ENCODE measurements around the gene CD27.
"Not testable (repeated sequence)": the region's sequence is repeated elsewhere in the genome, so short reads cannot be mapped to it uniquely, and the experiment has no call there.

The CD27 gene

DNA sequence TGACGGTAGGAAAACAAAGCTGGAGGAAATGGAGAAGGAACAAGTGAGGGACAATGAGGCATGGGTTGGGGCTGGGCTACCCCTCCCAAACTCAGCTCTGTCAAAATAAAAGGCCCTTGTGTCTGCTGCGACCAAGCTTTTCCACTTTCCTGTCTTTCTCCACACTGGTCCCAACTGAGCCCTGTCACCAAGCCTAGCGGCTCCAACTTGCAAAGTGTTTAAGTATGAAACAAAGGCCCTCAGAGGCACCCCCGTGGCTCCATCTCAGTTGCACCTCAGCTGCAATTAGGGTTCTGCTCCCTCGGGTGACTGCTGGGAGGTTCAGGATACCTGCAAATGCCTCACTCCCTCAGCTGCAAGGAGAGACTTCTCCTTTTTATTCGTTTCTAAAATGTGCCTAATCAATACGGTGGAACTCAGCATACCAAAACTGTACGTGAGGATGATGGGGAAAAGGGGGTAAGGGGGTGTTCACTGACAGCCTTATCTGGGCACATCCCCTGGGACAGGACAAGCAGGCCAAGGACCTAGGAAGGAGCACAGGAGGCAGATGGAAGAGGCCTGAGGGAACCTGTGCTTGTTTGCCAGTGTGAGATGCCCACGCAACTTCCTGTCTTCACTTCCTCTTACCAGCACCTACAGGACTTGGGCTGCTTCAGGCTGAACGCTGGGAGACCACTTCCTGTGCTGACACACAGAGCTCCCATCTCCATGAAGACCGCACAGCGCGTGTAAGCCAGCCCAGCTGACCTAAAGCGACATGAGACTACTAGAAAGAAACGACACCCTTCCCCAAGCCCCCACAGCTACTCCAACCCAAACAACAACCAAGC, 16.9 kb downstream of the CD27 start:
- DNase-seq (ENCODE audit: low read depth), result peak; percentile 81

DNA sequence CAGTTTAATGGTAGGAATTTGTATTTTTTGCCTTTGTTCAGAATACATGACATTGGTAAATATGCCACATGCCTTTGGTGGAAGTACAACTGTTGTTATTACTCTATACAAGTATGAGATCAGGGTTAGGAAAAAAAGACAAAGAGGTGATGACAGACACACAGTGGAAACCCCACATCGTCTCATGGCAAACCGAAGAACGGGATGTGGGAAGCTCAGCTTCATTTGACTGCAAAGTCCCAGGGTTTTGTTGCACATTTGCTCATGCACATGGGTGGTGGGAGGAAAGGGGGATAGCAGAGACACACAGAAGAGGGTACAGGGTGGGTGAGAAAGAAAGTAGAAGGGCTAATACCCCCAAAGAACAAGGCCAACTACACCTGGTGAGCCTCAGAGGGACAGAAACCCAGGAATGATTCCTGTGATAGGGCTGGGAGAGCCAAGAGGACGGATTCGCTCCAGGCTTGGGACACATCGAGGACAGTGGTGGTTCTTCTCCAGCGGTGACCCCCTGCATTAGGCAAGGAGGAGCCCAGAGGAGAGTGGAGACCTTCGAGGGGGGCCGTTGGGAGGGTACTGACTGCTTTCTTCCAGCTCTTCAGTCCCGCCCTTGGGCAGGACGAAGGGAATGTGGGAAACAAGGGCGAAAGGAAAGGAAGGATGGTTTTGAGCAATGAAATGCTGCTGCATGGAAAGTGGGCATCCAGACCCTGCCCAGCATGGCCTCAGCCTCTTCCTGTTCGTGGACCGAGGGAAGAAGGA, 17.7 kb downstream of the CD27 start:
- DNase-seq (ENCODE audit: low read depth), result no peak

DNA sequence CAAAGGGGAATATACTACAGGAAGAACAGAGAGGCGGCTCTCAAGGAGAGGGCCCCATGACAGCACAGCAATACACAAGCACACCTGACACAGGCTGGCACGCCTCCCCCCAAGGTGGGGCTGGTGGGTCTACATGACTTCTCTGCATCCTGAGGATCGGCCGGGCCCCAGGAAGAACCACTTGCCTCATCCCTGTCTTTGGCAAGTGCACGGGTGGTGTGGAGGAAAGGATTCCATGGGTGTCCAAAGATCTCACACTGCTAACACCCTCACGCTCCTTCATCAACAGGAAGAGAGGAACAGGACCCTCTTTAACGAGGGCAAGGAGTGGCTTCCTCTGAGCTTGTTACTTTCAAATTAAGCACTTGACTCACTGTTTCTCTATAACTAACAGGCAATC, 18.5 kb downstream of the CD27 start:
- DNase-seq (ENCODE audit: low read depth), result no peak

DNA sequence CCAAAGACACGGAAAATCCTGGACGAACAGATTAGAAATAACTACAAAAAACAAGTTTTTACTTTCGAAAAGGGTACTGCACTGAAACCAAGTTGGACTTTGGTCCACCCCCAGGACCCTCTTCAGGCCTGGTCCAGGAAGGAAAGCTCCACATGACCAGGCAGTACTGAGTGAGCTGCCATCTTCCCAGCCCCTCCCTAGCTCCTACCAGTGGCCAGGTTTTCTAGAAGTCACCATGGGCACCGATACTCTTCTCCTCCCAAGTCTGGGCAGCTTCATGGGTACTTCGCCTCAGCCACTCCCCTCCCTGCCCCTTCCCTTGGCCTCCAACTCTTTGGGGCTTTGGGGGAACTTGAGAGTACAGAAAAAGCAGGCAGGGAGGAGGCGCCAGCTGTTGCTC, 19.1 kb downstream of the CD27 start:
- no peak for DNase-seq (ENCODE audit: low read depth)

DNA sequence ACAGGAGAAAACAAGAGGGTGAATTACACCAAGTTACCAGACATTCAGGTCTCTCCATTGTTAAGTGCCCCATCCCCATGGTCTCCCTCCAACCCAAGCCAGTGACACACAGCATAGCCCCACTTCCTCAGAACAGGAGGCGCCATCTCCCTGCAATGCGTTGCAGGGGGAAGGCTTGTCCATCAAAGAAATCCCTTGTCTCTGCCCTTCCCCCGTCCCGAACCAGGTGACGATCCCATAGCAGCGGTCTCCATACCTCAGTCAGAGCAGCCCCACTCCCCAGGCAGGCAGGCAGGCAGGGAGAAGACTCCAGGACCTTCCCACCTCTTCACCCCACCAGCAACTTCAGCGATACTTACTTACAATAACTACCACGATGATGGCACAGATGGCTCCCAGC, 19.8 kb downstream of the CD27 start:
- DNase-seq (ENCODE audit: low read depth), result no peak

DNA sequence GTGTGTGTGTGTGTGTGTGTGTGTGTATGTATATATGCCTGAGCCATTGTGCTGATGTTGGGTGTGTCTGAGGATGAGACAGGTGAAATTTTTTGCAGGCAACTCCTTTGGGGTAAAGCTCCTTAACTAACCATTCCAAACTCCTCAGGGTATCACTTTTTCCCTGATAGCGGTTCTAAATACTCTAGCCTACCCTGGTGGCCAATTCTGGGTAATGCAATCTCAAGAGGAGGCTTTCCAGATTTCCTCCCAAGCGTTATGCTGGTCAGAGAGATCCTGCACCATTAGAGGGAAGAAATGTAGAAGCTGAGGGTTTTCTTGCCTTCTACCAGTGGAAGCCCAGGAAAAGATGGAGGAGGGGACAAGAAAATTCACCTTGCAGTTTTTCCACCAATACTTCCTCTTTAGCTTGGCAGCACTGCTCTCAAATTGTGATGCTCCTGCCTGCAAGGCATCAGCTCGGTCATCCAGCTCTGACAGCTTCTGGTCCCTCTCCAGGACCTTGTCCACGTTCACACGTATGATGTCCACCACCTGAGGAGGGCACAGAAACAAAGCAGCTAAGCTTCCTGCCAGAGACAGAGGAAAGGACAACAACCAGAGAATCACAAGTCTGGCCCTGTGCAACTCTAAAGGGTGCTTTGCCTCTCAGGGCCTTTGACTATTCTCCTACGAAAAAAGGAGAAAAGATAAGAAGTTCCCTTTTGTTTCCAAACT, 20.9 kb downstream of the CD27 start:
- DNase-seq (ENCODE audit: low read depth), result no peak

DNA sequence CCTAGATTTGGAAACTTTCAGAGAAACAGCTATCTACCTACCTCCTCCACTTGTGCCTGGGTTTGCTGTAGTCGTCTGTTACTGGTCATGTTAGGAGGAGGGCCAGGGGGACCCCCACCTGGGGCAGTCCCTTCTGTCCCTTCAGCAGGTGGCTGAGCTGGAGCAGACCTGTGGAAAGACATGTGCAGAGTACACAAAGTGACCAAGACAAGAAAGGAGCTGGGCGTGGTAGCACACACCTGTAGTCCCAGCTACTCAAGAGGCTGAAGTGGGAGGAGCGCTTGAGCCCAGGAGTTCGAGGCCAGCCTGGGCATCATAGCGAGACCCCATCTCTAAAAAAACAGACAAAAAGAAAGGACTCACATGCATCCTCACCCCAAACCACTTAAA, 21.4 kb downstream of the CD27 start:
- DNase-seq (ENCODE audit: low read depth), result no peak

DNA sequence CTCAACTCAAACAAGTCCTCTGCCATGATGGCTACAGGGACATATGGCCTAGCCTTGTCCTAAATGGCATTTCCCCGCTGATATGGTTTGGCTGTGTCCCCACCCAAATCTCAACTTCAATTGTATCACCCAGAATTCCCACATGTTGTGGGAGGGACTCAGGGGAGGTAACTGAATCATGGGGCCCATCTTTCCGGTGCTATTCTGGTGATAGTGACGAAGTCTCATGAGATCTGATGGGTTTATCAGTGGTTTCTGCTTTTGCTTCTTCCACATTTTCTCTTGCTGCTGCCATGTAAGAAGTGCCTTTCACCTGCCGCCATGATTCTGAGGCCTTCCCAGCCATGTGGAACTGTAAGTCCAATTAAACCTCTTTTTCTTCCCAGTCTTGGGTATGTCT, 22.0 kb downstream of the CD27 start:
- DNase-seq (ENCODE audit: low read depth), result not testable (repeated sequence)

DNA sequence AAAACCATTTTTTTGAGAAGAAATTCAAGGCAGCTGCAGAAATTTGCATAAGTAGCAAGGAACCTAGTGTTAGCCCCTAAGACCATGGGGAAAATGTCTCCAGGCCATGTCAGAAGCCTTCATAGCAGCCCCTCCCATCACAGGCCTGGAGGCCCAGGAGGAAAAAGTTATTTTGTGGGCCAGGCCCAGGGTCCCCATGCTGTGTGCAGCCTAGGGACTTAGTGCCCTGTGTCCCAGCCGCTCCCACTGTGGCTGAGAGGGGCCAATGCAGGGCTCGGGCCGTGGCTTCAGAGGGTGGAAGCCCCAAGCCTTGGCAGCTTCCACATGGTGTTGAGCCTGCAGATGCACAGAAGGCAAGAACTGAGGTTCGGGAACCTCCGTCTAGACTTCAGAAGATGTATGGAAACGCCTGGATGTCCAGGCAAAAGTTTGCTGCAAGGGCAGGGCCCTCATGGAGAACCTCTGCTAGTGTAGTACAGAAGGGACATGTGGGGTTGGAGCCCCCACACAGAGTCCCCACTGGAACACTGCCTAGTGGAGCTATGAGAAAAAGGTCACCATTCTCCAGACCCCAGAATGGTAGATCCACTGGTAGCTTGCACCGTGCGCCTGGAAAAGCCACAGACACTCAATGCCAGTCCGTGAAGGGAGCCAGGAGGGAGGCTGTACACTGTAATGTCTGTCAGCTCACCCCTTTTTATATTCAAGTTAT, 23.0 kb downstream of the CD27 start:
- not testable (repeated sequence) for DNase-seq (ENCODE audit: low read depth)

DNA sequence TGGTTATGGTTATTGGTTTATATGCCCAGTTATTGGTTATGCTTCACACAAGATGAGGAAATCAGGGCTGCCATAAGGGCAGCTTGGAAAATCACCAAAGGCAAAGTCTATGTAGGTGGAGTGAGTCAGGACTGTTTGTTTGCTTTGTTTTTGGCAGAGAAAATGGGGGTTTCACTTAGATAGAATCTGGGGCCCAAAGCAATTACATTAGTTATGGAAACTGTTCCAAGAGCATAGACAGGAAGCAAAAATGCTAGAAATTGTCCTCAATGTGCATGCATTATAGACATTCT, 23.5 kb downstream of the CD27 start:
- no peak for DNase-seq (ENCODE audit: low read depth)

DNA sequence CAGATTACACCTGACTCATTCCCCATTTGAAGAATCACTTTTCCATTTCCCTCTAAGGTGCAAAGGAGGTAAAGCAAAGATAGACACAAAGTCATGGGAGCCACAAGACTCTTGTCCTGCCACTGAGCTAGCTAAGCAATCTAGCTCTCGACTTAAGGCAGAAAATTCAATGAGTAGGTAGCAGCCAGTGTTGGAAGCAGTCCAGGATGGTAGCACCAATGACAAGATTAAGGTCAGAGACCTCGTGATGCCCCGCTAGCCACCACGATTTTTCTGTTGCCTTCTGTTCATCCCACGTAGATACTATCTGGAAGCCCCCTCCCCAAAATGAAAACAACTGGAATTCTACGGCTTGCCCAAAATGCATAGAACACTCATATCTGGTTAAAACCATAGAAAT, 24.3 kb downstream of the CD27 start:
- DNase-seq (ENCODE audit: low read depth), result no peak

DNA sequence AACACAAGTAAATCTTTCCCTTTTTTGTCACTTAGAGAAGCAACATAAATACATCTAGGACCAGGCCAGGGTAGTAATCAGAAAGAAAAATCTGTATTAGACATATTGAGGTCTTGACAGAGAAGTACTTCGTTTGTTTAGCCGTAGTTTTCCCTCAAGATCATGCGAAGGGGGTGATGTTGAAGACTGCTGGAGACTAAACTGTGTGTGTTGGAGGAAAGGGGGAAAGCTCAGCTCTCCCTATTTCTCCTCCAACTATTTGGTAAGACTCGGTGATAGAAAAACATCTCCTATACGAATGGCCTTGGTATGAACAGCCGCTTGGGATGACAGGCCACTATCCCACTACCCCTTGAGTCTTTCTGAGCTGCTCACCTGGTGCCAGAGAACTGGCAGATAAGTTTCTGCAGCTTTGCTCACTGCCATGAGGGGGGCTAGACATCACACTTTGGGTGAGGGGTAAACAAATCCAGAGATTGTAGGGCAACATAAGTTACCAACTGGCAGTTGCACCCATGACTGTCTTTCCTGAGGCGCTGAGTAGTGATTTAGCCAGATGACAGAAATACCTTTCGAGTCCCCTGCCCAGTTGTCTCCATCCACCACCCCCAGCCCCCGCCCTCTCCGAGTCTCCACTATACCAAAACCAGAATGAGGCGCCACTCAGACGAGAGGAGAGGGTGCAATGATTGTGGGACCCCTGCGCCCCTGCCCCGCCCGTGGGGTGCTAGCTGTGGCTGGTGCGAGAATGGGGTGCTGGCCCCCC, 25.0 kb downstream of the CD27 start:
- DNase-seq (ENCODE audit: low read depth), result no peak

DNA sequence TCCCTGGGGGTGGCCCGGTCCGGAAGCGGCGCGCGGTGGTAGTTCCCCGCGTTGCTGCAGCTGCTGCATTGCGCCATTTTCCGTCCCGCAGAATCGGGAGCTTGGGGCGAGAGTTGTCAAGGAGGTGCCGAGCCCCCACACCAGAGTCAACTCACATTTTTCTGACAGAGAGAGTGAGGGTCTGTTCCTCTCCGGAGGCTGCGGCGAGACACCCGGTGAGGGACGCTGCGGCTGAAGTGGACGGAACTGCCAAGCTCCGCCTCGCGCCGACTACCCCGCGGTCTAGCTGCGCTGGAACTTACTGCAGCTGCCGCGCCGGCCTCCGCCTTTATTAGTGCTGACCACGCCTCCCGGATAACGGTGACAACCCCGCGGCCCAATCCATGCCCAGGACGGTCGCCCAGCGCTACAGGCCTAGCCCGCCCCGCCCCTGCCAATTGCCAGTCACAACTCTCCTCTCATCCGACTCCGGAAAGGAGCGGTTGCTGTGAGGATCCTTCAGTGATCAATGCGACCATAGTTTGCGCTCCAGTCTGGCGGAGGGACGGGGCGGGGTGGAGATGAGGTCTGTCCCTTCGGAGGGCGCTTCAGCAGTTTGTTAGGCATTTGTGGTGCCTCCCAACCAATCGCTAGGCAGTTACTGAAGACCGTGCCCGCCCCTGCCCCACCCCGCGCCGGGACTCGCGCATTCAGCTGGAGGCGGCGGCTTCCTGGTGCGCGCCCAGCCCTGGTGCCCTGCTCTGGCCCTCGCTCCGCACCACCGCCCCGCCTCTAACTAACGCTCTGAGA, 25.8 kb downstream of the CD27 start, which contains the start of gene VAMP1:
VAMP1 (minus strand) TSS at position 303 of the 789 bp plus-strand sequence; CDS start at position 157, 146 bp downstream.
- peak; percentile 85 for DNase-seq (ENCODE audit: low read depth)

DNA sequence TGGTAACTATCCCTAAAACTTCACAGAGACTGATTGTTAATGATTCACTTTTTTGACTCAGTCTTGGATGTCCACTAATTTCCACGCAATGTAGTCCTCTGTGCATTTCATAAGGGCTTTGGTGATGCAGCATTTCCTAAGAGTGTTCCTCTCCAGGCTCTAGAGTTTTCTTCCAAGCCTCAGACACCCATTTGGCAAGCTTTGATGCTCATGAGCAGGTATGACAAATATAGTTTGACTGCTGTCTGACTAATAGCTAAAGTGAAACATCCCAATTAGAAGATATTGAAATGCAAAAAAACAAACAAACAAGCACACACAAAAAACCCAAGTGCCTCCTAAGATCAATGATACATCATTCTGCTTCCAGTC, 27.2 kb downstream of the CD27 start:
- DNase-seq (ENCODE audit: low read depth), result no peak

DNA sequence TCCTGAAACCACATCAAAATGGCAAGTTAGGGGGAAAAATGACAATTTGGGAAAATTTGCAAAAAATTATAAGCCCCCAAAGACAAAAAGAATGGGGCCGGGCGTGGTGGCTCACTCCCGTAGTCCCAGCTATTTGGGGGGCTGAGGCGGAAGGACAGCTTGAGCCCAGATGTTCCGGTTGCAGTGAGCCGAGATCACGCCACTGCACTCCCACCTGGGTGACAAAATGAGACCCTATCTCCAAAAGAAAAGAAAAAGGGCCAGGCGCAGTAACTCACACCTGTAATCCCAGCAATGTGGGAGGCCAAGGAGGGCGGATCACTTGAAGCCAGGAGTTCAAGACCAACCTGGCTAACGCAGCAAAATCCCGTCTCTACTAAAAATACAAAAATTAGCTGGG, 27.7 kb downstream of the CD27 start:
- DNase-seq (ENCODE audit: low read depth), result no peak

DNA sequence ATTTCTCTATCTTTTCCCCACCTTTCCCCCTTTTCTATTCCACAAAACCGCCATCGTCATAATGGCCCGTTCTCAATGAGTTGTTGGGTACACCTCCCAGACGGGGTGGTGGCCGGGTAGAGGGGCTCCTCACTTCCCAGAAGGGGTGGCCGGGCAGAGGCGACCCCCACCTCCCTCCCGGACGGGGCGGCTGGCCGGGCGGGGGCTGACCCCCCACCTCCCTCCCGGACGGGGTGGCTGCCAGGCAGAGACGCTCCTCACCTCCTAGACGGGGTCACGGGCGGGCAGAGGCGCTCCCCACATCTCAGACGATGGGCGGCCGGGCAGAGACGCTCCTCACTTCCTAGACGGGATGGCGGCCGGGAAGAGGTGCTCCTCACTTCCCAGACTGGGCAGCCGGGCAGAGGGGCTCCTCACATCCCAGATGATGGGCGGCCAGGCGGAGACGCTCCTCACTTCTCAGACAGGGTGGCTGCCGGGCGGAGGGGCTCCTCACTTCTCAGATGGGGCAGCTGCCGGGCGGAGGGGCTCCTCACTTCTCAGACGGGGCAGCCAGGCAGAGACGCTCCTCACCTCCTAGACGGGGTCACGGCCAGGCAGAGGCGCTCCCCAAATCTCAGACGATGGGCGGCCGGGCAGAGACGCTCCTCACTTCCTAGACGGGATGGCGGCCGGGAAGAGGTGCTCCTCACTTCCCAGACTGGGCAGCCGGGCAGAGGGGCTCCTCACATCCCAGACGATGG, 30.6 kb downstream of the CD27 start:
- DNase-seq (ENCODE audit: low read depth), result not testable (repeated sequence)

DNA sequence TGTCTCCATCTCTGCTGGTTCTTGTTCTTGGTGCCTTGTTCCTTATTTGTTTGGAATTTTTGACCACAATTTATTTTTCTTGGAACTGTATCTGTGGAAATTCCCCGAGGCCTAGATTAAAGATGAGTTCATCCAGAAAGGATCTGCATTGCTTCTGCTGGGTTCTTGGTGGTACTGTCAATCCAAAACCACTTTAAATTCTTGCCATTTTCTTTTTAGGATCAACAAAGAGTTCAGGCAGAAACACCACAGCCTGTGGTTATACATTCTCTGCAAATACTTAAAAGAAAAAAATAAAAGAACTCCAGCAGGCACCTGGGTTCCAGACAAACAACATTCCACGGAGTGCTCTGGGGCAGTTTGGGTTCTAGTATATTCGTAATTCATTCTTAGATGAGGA, 31.7 kb downstream of the CD27 start:
- no peak for DNase-seq (ENCODE audit: low read depth)

DNA sequence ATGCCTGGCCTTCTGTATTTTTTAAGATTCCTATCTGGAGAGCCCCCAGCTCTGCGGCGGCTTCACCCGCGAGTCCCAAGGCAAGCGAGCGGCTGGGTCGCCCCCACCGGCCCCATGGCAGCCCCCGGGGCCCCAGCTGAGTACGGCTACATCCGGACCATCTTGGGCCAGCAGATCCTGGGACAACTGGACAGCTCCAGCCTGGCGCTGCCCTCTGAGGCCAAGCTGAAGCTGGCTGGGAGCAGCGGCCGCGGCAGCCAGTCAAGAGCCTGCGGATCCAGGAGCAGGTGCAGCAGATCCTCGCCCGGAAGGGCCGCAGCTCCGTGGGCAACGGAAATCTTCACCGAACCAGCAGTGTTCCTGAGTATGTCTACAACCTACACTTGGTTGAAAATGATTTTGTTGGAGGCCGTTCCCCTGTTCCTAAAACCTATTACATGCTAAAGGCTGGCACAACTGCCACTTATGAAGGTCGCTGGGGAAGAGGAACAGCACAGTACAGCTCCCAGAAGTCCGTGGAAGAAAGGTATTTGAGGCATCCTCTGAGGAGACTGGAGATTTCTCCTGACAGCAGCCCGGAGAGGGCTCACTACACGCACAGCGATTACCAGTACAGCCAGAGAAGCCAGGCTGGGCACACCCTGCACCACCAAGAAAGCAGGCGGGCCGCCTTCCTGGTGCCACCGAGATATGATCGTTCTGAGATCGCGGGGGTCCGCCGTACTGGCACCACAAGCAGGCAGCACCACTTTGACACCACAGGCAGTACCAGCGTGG, 33.0 kb downstream of the CD27 start:
- not testable (repeated sequence) for DNase-seq (ENCODE audit: low read depth)

DNA sequence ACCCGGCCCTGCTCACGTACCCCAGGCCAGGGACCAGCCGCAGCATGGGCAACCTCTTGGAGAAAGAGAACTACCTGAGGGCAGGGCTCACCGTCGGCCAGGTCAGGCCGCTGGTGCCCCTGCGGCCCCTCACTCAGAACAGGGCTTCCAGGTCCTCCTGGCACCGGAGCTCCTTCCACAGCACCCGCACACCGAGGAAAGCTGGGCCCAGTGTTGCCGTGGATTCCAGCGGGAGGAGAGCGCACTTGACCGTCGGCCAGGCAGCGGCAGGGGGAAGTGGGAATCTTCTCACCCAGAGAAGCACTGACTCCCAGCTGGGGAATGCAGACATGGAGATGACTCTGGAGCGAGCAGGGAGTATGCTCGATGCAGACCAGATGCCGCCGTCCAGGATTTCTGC, 33.7 kb downstream of the CD27 start:
- no peak for DNase-seq (ENCODE audit: low read depth)
